NCI-H510A treated with DMSO at 0.1 percent for 48 hours (cell line): ENCODE results near the gene ASXL2.
"Not testable (repeated sequence)": the region's sequence is repeated elsewhere in the genome, so short reads cannot be mapped to it uniquely, and the experiment has no call there.

Experiments
- DNase-seq: peaks from one replicate; lab custom pipeline; 2025; lab: John Stamatoyannopoulos, UW

The ASXL2 gene

DNA sequence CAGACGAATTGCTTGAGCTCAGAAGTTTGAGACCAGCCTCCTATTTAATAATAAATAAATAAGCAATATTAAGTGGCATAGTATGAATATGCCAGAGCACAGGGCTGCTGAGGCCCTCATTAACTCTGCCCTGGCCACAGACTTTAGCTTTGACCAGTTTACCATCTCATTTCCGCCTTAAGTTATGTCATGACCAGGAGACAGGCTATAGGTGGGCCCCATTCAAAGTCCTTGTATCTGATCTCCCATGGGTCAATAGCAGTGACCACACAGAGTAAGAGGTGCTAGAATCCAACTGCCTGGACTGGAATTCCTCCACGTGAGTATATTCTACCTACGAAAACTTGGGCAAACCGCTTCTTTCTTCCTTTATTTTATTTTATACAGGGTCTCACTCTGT is 13.4 kb upstream of the ASXL2 start:
- no peak for DNase-seq

DNA sequence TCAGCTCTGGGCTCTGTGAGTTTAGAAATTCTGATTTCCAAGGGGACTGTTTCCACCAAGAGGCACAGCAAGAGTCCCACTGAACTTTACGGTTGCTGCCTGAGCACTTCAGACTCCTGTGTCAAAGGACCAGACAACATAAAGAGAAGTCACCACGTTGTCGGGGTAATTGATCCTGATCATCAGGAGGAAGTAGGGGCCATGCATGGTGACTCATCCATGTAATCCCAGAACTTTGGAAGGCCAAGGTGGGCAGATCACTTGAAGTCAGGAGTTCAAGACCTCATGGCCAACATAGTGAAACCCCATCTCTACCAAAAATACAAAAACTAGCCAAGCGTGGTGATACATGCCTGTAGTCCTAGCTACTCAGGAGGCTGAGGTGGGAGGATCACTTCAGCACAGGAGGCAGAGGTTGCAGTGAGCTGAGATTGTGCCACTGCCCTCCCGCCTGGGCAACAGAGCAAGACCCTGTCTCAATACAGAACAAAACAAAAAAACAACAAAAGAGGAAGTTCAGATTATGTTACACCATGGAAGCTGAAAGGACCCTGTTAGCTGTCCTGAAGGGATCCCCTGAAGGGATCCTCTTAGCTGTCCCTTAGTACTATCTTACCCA is 9.4 kb upstream of the ASXL2 start:
- DNase-seq, result no peak

DNA sequence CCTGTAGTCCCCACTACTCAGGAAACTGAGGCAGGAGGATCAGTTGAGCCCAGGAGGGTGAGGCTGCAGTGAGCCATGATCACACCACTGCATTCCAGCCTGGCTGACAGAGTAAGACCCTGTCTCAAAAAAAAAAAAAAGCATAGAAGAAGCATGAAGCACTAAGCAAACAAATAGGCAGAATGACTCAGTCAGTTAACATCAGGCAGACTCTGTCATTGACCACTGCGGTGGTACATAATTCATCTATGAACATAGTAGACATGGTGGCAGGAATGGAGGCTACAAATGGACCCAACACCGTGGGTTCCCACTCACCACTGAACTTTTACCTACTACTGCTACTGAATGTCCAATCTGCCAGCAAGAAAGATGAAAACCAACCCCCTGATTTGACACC is 7.6 kb upstream of the ASXL2 start:
- no peak for DNase-seq

DNA sequence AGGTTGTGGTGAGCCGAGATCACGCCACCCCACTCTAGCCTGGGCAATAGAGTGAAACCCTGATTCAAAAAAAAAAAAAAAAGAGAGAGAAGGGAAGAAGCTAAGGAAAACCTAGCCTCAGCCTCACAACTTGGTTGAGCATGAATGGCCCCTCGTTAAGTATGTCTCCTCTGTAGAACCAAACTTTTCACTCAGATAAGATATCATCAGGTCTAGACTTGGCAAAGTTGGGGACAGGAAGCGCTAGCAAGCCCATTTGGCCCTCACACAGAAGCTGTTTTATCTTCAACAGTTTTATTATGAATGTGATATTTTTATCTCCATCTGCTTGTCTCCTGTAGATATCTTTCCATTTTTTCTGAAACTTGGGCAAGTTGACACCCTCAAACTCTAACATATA is 3.5 kb upstream of the ASXL2 start:
- no peak for DNase-seq

DNA sequence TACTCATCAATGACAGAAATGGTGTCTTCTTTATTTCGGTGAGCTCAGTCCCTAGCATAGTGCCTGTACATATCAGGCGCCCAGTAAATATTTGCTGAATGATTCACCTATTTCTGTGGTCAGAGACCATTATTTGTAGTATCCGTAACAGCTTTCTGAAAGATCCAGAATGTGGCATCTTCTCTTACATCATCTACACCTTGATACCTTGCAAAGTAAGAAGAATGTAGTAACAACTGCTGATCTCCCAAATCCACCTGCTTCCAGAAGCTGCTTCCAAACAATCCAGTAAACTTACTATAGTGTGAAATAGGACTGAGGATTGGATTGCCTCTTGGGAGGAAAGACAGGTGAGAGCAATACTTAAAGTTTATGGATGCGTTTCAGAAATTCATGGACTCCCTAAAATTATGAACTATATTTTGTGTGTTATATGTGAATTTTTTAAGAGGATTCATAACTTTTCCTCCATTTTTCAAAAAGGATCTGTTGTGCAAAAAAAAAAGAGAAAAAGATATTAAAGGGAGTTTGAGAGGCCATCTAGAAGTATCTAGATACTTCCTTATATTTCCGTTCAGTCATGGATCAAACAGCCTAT is 945 bp upstream of the ASXL2 start:
- no peak for DNase-seq

DNA sequence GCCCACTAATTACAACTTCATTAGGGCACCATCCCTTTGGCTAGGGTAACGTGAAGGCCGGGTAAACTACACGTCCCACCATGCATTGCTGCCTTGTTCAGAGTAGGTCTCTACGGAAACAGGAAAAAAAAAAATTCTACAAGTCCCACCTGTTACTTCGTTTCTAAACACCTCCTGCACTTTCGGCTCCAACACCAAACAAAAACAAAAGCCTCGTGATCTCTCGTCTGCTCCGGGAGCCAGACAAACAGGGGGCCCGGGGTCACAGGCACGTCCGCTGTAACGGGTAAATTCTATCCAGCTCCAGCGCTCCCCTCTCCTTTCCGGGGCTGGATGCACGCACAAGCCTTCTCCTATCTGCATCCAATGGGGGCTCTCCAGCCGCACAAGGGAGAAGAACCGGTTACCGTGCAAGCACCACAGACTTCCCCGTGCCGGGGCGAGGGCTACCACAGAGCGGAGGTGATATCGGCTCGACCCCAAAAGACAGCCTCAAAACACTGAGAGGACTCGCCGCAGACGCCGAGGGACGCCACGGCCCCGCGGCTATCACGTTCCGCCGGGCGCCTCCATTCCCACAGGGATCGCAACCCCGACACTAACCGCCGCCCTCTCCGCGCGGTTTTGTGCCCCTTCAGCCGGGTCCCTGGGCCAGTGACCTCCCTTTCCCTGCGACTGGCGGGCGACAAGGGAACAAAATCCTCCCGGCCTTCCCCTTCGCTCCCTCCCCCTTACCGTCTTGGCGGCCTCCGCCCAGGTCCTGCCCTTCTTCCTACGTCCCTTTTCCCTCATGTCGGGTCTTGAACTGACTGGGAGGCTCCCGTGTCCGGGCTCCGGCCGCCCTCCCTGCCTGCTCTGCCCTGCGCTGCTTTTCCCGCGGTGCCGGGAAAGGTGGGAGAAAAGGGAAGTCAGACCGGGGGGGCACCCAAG is 591 bp downstream of the ASXL2 start:
- DNase-seq, result peak; percentile 71

DNA sequence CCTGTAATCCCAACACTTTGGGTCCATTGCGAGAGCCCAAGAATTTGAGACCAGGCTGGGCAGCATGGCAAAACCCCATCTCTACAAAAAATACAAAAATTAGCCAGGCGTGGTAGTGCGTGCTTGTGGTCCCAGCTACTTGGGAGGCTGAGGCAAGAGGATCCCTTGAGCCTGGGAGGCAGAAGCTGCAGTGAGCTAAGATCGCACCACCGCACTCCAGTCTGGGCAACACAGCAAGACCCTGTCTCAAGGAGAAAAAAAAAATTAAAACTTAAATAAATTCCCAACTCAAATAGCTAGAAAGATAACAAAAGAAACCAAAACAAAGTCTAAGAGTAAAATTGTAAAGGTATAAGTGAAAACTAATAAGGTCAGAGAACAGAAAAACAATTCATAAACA is 6.2 kb downstream of the ASXL2 start:
- no peak for DNase-seq

DNA sequence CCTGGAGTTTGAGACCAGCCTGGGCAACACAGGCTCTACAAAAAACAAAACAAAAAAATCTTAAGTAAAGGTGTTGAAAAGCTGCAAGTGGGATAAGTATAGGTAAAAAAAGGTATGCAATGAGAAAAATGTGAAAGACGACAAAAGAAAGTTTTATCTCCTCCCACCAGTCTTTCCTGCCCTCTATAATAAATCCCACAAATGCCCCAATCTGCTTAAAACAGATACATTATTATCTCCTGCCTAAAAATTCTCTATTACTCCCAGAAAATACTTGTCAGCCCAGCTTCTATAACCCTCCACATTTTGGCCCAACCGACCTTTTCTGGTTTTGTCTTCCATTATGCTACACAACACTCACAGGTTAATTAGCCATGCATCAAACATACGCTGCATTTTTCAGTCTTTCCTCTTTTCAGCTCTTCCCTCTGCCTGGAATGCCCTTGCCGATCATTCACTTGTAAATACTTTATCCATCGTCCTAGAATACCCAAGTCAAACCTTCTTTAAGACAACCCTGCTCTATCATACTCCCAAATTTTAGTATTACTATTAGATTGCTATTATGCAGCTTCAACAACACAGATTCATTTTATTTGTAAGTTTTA is 10.8 kb downstream of the ASXL2 start:
- DNase-seq, result no peak

DNA sequence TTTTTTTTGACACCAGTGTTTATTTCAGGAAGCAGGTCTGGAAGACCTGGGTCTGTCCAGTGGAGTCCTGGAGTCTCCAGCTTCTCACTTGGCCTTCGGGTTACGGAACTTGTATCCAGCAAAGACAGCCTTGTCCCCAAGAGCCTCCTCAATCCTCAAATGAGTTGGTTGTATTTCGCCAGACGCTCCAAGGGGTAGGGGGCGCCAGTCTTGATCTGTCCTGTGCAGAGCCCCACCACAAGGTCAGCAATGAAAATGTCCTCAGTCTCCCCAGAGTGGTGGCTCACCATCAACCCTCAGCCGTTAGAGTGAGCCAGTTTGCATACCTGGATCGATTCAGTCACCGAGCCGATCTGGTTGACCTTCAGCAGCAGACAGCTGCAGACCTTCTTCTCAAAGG is 21.9 kb downstream of the ASXL2 start:
- DNase-seq, result no peak

DNA sequence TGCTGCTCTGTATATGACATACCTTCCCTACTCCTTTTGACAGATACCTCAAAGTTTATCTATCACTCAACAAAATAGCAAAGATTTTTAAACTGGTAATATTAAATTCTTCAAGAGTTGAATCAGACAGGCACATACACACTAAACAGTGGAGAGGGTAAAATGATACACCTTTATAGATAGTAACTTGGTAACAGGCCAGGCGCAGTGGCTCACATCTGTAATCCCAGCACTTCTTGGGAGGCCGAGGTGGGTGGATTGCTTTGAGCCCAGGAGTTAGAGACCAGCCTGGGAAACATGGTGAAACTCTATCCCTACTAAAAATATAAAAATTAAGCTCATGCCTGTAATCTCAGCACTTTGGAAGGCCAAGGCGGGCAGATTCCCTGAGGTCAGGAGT is 23.2 kb downstream of the ASXL2 start:
- DNase-seq, result no peak

DNA sequence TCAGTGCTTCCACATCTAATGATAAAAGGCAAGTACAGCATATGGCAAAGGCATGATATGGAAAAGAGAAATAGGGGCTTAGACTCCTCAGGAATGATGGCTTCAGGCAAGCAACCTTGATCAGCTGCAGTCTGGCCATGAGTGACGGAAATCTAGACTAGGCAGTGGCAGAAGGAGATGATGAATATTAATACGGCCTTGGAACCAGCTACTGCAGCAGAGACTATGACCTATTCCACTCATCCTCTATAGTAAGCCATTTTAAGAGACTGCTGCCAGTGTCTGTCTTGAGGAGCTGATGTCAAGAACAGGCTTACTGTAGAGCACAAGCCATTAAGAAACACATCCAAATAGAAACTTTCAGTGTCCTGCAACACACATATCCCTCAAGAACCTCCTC is 23.7 kb downstream of the ASXL2 start:
- DNase-seq, result no peak

DNA sequence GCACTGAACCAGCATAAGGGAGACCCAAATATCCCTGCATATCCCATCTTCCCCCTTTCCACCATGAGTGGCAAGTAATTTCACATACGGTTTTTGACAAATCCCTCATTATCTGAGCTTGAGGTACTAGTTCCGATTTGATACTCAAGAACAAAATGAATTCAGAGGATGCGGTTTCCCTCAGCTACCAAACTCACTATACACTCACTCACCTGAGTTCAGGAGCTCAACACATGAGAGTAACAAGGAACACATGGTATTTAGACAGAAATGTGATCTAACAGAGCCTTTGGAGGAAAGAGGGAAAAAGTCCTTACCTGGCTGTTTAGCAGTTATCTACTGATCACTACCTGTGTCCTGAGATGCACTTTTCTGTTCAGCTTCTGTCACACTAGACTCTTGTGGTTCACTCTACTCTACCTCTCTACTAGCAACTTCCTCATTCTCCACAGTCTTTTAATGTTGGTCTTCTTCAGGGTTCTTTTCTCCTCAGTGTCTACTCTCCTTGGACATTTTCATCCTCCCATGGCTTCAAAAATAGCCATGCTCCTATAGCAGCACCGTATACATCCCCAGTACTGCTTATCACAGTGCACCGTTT is 25.1 kb downstream of the ASXL2 start:
- DNase-seq, result no peak

DNA sequence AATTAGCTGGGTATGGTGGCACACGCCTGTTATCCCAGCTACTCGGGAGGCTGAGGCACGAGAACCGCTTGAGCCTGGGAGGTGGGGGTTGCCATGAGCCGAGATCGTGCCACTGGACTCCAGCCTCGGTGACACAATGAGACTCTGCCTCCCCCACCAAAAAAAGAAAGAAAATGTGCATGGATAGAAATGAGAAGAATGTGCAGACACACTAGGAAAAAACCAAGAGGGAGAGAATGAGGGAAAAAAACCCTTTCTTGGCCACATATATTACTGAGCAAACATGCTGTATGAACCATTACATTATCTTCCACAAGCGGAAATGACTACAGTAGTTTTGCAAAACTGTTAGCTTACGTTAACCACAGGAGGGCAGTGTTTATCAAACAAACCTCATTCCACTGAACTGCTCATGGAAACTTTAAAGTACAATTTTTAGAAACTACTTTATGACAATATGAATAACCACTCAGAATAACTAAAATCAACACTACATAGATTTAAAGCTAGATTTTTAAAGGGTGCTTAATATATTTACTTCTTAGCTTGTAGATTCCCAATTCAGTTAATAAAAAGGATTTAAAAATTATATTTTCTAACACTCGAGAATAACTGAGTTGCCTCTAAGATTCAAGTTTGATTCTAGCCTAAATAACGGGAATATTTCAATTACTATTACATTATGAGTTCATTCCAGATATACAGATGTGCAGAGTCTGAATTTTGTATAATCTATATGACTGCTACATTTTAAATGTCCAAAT is 26.4 kb downstream of the ASXL2 start:
- DNase-seq, result peak; percentile 60

DNA sequence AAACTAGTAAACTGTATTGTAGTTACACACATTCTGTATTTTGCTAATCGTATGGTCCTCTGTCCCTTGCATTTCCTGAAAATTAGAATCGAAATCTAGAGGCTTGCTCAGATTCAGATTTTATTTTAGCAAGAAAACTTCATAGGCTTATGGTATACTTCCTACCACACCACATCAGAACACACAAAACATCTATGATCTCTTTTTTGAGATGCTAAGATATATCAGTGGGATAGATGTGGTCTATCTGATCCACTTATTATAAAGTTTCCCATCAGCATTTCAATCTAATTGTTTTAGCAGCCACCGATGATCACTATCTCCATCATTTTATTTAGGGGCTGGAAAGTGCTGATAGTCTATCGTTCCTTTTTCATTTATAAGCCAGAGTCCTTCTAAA is 27.9 kb downstream of the ASXL2 start:
- not testable (repeated sequence) for DNase-seq

DNA sequence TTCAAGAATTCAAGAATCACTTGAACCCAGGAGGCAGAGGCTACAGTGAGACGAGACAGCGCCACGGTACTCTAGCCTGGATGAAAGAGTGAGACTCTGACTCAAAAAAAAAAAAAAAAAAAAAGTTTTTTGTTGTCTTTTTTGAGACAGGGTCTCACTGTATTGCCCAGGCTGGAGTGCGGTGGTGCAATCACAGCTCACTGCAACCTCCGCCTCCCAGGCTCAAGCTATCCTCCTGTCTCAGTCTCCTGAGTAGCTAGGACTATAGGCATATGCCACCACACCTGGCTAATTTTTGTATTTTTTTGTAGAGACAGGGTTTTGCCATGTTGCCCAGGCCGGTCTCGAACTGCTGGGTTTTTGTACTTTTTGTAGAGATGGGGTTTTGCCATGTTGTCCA is 28.9 kb downstream of the ASXL2 start:
- not testable (repeated sequence) for DNase-seq

DNA sequence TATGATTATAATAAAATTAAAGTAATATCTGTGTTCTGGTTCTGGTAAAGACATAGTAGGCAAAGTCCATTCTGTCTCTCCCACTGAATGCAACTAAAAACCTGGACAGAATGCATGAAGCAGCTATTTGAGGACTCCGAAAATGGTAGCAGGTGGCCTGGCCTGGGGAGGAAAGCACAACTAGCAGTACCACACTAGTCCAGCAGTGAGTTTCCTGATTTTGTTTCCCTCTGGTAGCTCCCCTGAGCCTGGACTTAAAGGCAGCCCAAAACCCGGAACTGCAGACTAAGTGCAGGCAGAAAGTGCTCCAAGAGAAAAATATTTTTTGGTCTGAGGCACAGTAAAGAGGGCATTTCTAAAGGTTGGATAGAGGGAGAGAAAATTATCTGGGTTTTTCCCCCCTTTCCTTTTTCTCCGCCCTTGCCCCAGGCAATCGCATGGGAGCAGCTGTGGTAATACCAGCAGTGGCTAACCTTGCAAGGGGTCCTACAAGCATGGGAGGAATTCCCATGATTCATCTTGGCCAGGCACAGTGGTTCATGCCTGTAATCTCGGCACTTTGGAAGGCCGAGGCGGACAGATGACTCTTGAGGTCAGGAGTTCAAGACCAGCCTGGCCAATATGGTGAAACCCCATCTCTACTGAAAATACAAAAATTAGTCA is 32.3 kb downstream of the ASXL2 start:
- no peak for DNase-seq

DNA sequence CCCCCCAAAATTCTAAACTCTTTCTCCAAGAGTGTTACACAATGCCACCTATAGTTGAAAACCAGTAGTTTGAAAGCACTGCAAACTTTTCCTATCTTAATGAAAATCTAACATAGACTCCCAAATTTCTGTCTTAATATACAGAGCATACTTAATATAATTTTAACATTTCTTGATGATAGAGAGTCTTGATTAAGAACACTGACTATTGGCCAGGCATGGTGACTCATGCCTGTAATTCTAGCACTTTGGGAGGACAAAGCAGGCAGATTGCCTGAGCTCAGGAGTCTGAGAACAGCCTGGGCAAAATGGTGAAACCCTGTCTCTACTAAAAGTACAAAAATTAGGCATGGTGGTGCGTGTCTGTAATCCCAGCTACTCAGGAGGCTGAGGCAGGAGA is 34.2 kb downstream of the ASXL2 start:
- DNase-seq, result no peak

DNA sequence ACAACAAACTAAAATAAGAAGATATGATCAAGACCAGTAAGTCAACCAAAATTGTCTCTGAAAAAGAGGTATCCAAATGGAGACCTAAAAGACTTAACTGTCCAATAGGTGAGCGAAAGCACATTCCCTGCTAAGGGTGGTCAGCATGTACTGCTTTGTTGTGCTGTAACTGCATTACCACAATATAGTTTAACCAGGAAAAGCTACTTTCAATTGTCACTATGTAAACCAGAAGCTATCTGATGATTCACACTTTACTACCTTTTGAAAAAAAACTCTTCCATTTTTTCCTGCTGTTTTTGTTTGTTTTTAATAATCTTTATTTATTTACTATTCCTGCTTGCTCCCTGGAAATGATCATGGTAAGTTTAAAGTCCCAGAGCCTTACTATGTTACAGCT is 36.1 kb downstream of the ASXL2 start:
- no peak for DNase-seq

DNA sequence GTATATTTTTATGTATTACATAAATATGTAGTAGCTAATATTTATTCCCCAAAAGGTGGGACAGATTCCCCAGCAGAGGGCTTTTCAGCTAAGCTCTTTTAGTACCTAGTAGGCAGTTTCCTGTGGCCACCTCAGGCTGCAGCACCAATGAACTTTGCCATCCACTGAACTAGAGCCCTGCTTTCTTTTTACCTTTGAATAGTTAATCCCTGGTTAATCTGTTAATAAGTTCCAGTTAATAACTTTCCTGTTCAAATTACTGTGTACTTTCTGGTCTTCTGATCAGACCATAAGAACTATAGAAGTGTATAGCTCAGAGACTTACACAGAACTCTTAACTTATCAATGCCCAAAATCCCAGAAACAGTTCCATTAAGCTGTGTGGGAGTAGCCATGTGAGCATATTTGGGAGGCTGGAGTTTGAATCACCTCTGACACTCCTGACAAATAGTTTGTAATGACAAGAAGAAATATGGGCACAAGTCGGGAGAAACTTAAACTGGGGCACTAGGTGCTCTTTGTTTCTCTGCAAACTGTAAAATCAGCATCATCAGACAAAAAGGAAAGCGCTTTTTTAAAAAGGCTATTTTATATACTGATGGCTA is 40.0 kb downstream of the ASXL2 start:
- DNase-seq, result no peak

DNA sequence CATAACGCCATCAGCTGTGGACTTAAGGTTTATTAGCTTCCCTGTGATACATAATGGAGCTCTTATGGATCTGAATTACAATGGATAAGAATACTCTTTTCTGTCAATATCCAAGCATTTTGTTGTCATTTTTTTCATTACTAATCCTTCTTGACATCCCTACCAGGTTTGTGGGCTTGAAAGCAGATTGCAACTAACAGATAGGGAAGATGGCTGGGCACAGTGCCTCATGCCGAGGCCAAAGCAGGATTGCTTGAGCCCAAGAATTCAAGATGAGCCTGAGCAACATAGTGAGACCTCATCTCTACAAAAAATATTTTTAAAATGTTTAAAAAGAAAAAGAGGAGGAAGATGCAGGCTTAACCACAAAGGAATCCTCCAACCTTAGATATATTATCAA is 42.4 kb downstream of the ASXL2 start:
- no peak for DNase-seq

DNA sequence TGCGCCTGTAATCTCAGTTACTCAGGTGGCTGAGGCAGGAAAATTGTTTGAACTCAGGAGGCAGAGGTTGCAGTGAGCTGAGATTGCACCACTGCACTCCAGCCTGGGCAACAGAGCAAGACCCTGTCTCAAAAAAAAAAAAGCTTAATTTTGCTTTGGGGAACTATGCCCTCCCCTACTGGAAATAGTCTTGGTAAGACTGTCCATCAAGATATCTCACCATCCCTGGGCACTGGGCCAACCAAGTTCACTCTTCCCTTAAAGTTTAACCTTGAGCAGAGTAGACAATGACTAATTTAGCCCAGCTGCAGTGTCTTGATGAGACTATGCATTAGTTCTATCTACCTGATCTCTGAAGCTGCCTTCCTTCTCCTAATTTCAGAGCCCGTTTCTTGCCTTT is 44.7 kb downstream of the ASXL2 start:
- DNase-seq, result no peak
